Fibroblast of gingiva (primary cell): ENCODE data around the gene CAMK2N2.
"Not testable (repeated sequence)": the region's sequence is repeated elsewhere in the genome, so short reads cannot be mapped to it uniquely, and the experiment has no call there.

ENCODE experiments used
- DNase-seq: peaks from one replicate; pipeline ENCODE4 v3.0.0-alpha.2; 2011; ENCODE audit warnings: low read depth

The CAMK2N2 gene

GRCh38 chr3:184272269-184272668, 10.9 kb upstream of the CAMK2N2 start:
- DNase-seq: no peak

GRCh38 chr3:184267249-184267648, 5.9 kb upstream of the CAMK2N2 start:
- DNase-seq: not testable (repeated sequence)

- DNase-seq: no peak
These were observed 1.4 kb upstream of the CAMK2N2 start for GRCh38 chr3:184262764-184263179.

DNA sequence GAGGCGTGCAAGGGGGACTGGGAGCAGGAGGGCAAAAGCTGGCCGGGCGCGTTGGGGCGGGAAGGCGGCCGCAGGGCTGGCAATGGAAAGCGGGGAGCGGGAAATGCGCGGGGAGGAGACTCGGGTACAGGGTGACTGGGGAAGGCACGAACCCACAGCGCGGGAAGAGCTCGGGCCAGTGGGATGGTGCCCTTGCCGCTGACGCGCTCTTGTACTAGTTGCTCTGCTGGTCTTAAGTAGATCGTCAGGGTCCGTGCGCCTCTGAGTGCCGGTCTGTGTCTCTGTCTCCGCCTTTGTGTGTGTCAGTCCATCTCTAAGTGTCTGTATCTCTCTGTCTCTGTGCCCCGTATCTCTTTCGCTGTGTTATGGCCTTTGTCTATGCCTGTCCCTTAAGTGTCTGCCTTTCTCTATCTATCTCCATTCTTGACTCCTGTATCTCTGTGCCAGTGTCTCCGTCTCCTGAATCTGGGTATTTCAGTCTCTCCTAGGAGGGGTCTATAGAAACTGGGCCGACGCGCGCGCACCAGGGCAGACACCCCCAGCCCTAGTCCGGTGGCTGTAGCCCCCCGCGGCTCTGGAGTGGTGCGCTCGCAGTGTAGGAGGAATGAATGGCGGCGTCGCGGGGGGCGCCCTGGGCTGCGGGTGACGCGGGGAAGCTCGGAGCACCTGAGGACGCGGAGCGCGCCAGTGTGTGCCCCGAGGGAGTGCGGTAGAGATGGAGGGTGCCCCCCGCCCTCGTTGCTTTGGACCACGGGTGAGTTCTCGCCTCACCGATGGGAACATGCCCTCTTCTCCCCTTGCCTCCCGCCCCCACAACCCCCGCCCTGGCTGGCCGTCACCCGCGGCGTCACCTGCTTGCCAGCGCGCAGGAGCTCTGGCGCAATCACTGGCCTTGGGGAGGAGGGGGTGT, 756 bp upstream of the CAMK2N2 start:
- peak; percentile 18 for DNase-seq

GRCh38 chr3:184260724-184261269, 556 bp downstream of the CAMK2N2 start:
- DNase-seq: no peak

- no peak for DNase-seq
These were observed 1.3 kb downstream of the CAMK2N2 start for GRCh38 chr3:184259878-184260723.

DNA sequence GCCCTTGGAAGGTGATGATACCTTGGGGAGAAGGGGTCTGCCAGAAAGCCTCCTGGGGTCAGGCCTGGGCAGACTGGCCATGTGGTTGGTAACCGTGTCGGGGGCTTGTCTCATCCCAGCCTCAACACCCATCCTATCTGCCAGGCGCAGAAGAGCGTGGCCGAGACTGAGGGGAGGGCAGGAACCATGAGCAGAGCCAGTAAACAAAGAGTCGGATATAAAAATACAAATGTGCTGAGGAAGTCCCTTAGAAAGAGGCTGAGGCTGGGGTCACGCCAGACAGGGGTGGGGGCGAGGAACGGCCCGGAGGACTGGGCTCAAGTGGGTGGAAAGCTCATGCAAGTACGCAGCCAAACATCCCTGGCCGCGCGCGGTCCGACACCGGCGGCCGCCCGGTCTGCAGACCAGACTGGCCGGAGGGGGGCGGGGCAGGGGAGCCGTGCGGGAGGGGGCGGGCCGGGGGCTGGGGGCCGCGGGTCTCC, 1.9 kb downstream of the CAMK2N2 start:
- no peak for DNase-seq

DNA sequence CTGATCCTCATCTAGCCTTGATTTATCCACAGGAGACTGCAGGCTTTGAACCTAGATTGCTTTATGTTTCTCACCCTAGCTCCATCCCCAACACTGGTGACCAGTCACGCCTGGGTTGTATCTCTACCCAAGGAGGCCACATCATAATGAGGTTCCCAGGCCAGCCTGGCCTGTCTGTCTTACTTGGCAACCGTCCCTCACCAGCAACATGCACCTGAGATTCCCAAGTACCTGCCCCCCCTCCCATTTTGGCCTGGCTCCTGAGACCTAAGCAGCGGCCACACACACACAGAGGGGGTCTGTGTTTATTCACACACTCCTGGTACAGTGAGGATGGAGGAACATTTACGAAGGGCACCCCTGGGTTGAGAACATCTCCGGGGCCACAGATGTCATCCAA, 2.4 kb downstream of the CAMK2N2 start:
- DNase-seq: no peak

GRCh38 chr3:184257083-184257915, 4.1 kb downstream of the CAMK2N2 start:
- no peak for DNase-seq

DNA sequence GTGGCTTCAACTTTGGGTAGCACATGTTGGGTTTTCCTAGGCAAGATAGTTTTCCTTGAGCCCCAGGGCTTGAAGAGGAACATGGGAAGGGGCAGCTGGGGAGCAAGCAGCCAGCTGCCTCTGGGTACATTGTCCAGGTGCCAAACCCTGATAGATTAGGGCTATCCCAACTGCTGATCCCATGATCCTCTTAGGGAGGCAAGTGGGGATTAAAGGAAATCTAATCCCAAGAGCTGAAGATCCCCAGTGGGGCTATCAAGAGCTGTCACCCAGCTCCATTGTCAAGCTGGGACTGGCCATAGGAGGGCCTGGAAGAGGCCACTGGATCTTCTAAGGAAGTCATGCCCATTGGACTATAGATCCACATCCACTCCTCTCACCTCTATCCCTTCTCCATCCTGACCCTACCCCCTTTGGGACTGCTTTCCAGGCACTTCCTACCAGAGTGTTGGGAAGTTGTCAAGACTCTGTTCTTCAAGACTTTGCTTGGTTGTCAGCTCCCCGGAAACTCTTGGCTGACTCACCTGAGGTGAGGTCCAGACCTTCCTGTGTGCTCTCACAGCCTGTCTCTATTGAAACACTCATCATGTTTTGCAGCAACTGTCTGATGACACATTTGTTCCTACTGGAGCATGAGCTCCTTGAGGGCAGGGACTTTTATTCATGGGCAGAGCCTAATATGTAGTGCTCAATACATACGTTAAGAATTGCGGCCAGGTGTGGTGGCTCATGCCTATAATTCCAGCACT, 5.9 kb downstream of the CAMK2N2 start:
- no peak for DNase-seq

GRCh38 chr3:184250167-184250828, 11.1 kb downstream of the CAMK2N2 start:
- DNase-seq: peak; percentile 77

- DNase-seq: peak; percentile 97
These were observed 11.8 kb downstream of the CAMK2N2 start, which contains the start of gene EEF1AKMT4 for GRCh38 chr3:184249412-184250166. EEF1AKMT4 (plus strand) TSS chr3:184249672; CDS start chr3:184249695, 23 bp downstream.

- peak; percentile 87 for DNase-seq
These were observed 12.6 kb downstream of the CAMK2N2 start, which contains the start of gene ALG3 for GRCh38 chr3:184248454-184249411. ALG3 (minus strand) TSS chr3:184248962; CDS start chr3:184248940, 22 bp downstream.

- no peak for DNase-seq
These were observed 19.1 kb downstream of the CAMK2N2 start for GRCh38 chr3:184242297-184242685.

DNA sequence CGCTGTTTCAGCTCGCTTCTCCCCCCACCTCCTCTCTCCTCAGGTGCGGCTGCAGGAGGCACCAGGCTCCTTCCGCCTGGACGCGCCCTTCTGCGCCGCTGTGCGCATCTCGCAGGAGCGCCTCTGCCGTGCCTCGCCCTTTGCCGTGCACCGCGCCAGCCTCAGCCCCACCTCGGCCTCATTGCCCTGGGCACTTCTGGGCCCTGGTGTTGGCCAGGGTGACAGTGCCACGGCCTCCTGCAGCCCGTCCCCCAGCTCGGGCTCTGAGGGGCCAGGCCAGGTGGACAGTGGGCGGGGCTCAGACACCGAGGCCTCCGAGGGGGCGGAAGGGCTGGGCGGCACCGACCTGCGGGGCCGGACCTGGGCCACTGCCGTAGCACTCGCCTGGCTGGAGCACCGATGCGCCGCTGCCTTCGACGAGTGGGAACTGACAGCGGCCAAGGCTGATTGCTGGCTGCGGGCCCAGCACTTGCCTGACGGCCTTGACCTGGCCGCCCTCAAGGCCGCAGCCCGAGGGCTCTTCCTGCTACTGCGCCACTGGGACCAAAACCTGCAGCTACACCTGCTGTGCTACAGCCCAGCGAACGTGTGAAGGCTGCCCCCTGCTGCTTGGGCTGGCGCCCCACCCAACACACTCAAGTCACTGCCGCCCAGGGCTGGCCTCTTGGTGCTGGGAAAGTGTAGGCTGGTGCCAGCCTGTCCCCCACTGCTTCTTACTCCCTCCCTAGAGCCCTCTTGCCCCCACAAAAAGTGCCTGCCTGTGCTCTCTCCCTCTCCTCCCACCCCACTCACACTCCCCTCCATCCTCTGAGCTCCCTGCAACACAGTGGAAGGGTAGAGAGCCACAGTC, 19.7 kb downstream of the CAMK2N2 start:
- no peak for DNase-seq

GRCh38 chr3:184241141-184241446, 20.3 kb downstream of the CAMK2N2 start:
- DNase-seq: no peak
